ENCODE measurements around the gene OR1L8. TPM values are rescaled to one million over a fixed set of nuclear protein-coding genes. Genes with fewer than 3 reads are reported as not detected.

Gene OR1L8
- total and polyA plus RNA-seq, 2 experiments from 2014 or later, result not detected

- TF ChIP-seq STAT1 (IDR thresholded peaks at IDR 0.05; ENCODE audit: unreplicated experiment) (no peak), JUNB (IDR thresholded peaks at IDR 0.05; ENCODE audit: unreplicated experiment) (no peak)
Observed at GRCh38 chr9:122518226-122518625, 65.0 kb downstream of the OR1L8 start (continued).

Other genes starting within 250 kb of the OR1L8 start
- gene PTGS1, start 212.4 kb downstream of the OR1L8 start, total RNA-seq (2014; rRNA removed; shearing (Covaris generic)), result 1.0 and 1.3 TPM in 2 replicates
- 0.10 and 0.48 TPM in 2 replicates for gene PTGS1, start 212.4 kb downstream of the OR1L8 start, polyA plus RNA-seq (2016; fragmentation: Nextera tagmentation; extraction: Ambion mirVana)
- gene OR1J1, start 105.5 kb downstream of the OR1L8 start, total RNA-seq (2014; rRNA removed; shearing (Covaris generic)), result not detected in 2 replicates
- not detected in 2 replicates for gene OR1J1, start 105.5 kb downstream of the OR1L8 start, polyA plus RNA-seq (2016; fragmentation: Nextera tagmentation; extraction: Ambion mirVana)
- gene OR1J2, start 72.6 kb downstream of the OR1L8 start, total RNA-seq (2014; rRNA removed; shearing (Covaris generic)), result not detected in 2 replicates
- gene OR1J2, start 72.6 kb downstream of the OR1L8 start, polyA plus RNA-seq (2016; fragmentation: Nextera tagmentation; extraction: Ambion mirVana), result not detected in 2 replicates
- gene OR1J4, start 64.2 kb downstream of the OR1L8 start, total RNA-seq (2014; rRNA removed; shearing (Covaris generic)), result not detected in 2 replicates
- not detected in 2 replicates for gene OR1J4, start 64.2 kb downstream of the OR1L8 start, polyA plus RNA-seq (2016; fragmentation: Nextera tagmentation; extraction: Ambion mirVana)
- gene OR1N1, start 56.1 kb downstream of the OR1L8 start, total RNA-seq (2014; rRNA removed; shearing (Covaris generic)), result not detected in 2 replicates
- gene OR1N1, start 56.1 kb downstream of the OR1L8 start, polyA plus RNA-seq (2016; fragmentation: Nextera tagmentation; extraction: Ambion mirVana), result not detected in 2 replicates
- not detected in 2 replicates for gene OR1N2, start 30.3 kb downstream of the OR1L8 start, total RNA-seq (2014; rRNA removed; shearing (Covaris generic))
- not detected in 2 replicates for gene OR1N2, start 30.3 kb downstream of the OR1L8 start, polyA plus RNA-seq (2016; fragmentation: Nextera tagmentation; extraction: Ambion mirVana)
- gene OR1Q1, start 31.4 kb upstream of the OR1L8 start, total RNA-seq (2014; rRNA removed; shearing (Covaris generic)), result not detected in 2 replicates
- gene OR1Q1, start 31.4 kb upstream of the OR1L8 start, polyA plus RNA-seq (2016; fragmentation: Nextera tagmentation; extraction: Ambion mirVana), result not detected in 2 replicates
- gene OR1B1, start 74.2 kb upstream of the OR1L8 start, total RNA-seq (2014; rRNA removed; shearing (Covaris generic)), result not detected in 2 replicates
- not detected in 2 replicates for gene OR1B1, start 74.2 kb upstream of the OR1L8 start, polyA plus RNA-seq (2016; fragmentation: Nextera tagmentation; extraction: Ambion mirVana)
- gene OR1L1, start 78.3 kb upstream of the OR1L8 start, total RNA-seq (2014; rRNA removed; shearing (Covaris generic)), result not detected in 2 replicates
- not detected in 2 replicates for gene OR1L1, start 78.3 kb upstream of the OR1L8 start, polyA plus RNA-seq (2016; fragmentation: Nextera tagmentation; extraction: Ambion mirVana)
- gene OR1L3, start 91.7 kb upstream of the OR1L8 start, total RNA-seq (2014; rRNA removed; shearing (Covaris generic)), result not detected in 2 replicates
- gene OR1L3, start 91.7 kb upstream of the OR1L8 start, polyA plus RNA-seq (2016; fragmentation: Nextera tagmentation; extraction: Ambion mirVana), result not detected in 2 replicates
- not detected in 2 replicates for gene OR1L4, start 140.6 kb upstream of the OR1L8 start, total RNA-seq (2014; rRNA removed; shearing (Covaris generic))
- not detected in 2 replicates for gene OR1L4, start 140.6 kb upstream of the OR1L8 start, polyA plus RNA-seq (2016; fragmentation: Nextera tagmentation; extraction: Ambion mirVana)
- not detected in 2 replicates for gene OR1L6, start 158.9 kb upstream of the OR1L8 start, total RNA-seq (2014; rRNA removed; shearing (Covaris generic))
- not detected in 2 replicates for gene OR1L6, start 158.9 kb upstream of the OR1L8 start, polyA plus RNA-seq (2016; fragmentation: Nextera tagmentation; extraction: Ambion mirVana)
- gene OR5C1, start 205.5 kb upstream of the OR1L8 start, total RNA-seq (2014; rRNA removed; shearing (Covaris generic)), result not detected in 2 replicates
- gene OR5C1, start 205.5 kb upstream of the OR1L8 start, polyA plus RNA-seq (2016; fragmentation: Nextera tagmentation; extraction: Ambion mirVana), result not detected in 2 replicates
- not detected in 2 replicates for gene OR1K1, start 216.7 kb upstream of the OR1L8 start, total RNA-seq (2014; rRNA removed; shearing (Covaris generic))
- gene OR1K1, start 216.7 kb upstream of the OR1L8 start, polyA plus RNA-seq (2016; fragmentation: Nextera tagmentation; extraction: Ambion mirVana), result not detected in 2 replicates
- gene PDCL, start 245.2 kb upstream of the OR1L8 start, total RNA-seq (2014; rRNA removed; shearing (Covaris generic)), result 21.2 and 26.6 TPM in 2 replicates
- 15.5 and 16.6 TPM in 2 replicates for gene PDCL, start 245.2 kb upstream of the OR1L8 start, polyA plus RNA-seq (2016; fragmentation: Nextera tagmentation; extraction: Ambion mirVana)